NCI-H446 treated with DMSO at 0.1 percent for 48 hours (cell line): ENCODE data around the gene LATS2.

Source experiments
- DNase-seq: peaks from one replicate; lab custom pipeline; 2025; lab: John Stamatoyannopoulos, UW

Gene LATS2

DNA sequence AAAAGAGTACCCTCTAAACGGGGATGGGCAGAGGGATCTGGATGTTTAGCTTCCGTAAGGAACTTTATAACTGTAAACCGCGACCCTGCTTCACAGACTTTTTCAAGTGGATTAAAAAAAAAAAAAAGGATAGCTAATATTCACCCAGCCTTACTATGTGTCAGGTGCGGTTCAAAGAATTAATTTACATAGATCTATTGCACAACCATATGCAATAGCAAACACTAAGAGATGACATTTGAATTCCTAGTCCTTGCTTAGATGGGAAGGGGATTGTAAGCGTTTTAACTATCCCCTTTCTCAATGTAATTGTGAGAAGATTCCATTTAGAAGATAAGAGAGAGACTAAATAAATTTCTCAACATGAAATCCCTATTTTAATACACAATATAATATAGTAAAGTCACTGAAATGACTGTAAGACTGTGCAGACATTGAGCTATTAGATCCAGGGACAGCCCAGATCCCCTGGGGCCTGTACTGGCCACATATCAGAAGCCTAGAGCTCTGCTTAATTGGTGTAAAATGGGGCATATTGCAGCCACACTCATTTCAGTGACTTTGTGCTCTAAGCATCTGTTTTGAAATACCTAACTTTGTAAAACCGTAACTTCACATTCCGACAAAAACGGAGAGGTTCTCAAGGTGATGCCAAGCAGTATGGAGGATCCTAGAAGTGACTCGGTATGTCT is 13.6 kb downstream of the LATS2 start:
- DNase-seq, result peak; percentile 33

DNA sequence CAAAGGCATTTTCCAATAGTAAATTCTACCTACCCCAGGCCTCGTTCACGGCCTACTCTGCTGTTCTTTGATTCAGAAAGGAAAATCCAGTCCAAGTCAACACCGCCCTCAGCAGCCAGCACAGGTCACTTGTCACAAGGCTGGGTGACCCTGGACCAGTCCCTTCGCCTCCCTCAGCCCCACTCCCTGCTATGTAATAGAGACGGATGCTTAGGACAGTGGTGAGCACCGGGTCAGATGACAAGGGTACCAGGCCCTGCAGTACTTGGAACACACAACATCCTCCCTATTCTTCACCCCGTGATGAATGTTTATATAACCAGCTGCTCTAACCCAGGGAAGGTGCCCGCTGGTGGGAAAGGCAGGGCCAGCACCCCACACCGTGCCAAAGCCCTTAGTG is 14.3 kb downstream of the LATS2 start:
- no peak for DNase-seq

DNA sequence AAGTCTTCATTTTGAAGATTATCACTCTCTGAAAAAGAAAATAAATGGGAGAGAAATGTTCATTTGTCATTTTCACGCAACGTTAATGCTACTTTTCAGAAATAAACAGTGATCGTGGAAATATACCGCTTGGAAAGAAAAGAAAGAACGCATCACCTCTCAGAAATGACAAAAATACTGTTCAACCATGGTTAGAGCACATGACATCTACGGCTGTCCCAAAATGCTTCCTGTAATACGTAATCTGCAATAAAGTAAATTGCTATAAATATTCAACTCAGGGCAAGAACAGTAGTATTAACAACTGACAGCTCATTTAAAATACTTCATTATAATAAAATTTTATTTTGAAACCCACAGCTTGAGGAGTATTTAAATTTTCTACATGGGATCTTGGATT is 15.2 kb downstream of the LATS2 start:
- DNase-seq, result no peak

DNA sequence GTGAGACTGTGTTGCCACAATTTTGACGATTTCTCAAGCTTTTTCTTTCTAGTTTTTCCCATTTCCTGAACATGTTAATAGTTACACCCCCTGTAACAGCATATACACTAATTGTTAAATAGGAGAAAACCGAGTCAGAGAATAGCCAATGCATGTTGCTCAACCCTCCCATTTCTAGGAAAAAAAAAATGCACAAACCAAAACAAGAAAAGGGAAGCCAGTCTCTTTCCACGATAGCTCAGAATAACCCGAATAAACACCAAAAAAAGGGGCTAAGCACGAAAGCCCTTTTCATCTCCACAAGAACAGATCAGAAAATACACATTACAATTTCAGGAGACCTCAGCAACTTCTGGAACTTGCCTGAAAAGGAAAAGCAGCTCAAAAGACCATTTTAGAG is 16.3 kb downstream of the LATS2 start:
- DNase-seq, result no peak

DNA sequence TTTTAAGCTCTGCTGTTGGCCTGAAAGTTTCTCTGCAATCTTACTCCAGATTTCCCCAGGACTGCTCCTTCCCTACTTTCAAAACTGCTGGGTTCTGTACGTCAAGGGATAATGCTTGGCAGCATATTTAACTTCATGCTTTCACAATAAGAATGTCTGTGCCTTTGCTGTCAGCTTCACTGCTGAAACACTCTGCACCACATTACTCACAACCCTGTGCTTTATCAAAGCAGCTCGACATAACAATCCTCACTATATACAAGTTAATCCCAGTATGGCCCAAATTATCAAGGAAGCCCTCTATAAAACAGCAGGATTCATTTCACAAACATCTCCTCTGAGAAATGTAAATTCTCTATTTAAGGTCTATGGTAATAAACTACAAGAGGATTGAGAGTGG is 17.5 kb downstream of the LATS2 start:
- no peak for DNase-seq

DNA sequence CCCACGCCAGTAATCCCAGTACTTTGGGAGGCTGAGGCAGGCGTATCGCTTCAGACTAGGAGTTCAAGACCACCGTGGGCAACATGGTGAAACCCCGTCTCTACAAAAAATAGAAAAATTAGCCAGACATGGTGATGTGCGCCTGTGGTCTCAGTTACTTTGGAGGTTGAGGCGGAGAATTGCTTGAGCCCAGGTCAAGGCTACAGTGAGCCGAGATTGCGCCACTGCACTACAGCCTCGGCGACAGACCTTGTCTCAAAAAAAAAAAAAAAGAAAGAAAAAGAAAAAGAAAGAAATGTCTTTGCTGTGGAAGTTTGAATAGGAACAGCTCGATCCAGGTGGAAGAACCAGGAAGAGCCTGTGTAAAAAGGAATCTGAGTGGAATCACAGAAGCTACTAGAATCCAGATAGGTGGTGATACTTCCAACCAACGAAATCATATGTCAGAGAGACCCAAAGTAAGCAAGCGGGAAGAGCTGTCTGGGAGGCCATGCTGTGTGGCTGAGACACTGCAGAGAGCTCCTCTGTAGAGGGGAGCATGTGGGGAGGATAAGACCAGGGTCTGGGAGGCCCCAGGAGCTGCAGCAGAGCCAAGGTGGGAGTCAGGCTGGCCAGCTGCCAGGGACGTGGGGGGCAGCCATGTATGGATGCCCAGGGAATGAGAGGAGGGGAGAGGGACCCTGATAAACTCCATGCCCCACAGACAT is 21.1 kb downstream of the LATS2 start:
- DNase-seq, result no peak

DNA sequence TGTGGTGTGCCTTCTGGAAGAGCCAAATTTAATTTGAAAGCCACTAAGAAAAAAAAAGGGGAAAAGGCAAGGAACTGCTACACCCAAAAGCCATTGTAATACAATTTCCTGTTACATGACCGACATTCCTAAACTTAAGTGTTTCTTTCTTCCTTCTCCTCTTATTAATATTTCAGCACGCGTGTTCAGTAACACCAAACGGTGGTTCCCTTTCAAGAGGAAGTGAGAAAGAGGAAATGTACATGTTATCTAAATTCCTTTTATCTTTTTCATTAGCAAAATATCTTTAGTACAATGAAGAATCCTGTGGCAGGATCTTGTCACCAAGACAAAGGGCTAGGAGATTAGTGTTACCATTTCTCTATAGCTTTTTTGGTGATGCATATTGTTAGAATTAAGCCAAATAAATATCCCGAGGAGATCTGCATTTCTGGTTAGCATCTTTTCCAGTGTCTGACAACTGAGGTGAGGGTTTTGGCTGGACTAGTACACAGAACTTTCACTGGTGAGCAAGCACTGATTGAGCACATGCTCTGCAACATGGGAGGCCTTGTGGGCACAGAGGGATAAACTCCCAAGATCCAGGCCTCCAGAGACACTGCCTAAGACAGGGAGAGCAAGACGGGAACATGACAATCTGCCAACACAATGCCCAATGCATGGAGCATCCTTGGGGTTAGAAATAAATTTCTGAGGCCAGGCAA is 22.1 kb downstream of the LATS2 start:
- no peak for DNase-seq

DNA sequence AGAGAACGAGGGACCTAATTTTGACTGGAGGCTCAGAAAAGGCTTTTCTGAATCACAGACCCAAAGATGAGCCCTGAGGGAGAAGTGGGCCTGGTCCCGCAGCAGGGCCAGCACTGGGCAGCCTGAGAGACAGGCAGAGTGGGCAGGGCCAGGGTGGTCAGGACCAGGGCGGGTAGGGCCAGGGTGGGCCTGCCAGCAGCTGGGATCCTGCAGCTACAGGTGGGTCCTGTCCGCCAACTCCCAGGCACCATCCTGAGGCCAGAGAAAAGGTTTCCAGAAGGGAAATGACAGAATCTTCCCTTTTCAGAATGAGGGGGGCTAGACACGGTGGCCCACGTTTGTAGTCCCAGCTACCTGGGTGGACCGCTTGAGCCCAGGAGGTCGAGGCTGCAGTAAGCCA is 23.7 kb downstream of the LATS2 start:
- no peak for DNase-seq

DNA sequence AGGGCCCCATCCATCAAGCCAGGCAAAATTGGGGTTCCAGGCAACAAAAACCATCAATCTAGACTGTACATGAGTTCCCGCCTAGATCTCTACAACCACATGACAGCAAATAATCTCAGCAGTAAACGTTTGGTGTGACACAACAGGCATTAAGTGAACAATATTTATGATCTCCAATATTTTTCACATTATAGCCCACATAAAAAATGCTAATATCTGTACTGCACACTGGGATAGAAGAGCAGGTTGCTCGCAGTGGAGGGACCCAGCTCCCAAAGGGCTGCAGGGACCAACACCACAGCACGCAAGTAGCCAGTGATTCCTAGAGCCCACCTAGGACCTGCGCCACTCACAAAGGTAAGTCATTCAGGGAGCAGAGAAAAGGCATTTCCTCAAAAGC is 25.9 kb downstream of the LATS2 start:
- no peak for DNase-seq

DNA sequence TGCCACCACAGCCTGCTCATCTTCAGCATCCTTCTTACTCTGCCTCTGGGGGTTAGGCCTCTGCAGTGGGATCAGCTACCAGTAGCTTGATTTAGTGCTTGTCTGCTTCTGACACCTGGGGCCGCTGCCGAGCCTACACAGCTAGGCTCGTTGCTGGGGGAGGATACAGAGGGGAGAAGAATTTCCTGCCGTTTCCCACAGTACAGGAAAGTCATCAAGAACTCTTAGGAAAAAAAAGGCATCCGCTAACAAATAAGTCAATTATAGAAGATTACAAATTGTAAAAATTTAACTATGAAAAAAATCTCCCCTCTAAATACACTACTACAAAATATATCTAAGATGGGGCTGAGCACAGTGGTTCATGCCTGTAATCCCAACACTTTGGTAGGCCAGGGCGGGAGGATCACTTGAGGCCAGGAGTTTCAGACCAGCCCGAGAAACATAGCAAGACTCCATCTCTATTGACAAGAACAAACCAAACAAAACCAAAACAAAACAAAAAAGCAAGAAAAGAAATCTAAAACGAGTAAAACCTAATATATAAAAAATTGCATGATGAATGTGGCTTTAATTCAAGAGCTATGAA is 26.7 kb downstream of the LATS2 start:
- no peak for DNase-seq

DNA sequence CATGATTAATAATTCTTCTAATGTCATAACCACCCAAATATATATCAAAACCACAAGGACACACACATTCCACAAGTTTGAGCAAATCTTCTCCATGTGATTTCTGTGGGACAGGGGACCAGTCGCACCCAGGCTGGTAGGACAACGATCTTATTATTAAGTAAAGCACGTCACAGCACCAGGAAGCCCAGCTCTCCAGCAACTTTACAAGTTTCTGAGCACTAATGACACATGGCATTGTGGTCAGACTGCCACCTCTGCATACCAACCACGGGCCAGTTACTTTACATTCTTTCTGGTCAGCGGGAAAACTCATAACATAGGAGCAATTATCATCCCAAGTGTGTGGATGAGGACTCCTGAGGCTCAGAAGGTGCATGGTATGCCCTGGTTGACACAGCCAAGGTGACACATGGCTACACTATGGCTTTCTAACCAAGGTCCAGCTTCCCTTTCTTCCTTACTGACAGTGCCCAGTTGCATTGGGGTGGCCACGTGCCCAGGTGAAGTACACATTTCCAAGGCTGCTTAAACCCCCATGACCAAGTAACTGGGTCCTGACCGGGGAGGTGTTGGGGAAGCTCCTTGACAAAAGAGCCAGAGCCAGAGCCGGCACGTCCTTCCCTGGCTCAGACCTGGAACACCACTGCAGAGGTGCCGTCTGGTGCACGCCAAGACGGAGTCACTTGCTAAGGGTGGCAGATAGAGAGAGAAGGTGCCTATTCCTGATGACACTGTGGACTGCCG is 27.4 kb downstream of the LATS2 start:
- DNase-seq, result no peak

DNA sequence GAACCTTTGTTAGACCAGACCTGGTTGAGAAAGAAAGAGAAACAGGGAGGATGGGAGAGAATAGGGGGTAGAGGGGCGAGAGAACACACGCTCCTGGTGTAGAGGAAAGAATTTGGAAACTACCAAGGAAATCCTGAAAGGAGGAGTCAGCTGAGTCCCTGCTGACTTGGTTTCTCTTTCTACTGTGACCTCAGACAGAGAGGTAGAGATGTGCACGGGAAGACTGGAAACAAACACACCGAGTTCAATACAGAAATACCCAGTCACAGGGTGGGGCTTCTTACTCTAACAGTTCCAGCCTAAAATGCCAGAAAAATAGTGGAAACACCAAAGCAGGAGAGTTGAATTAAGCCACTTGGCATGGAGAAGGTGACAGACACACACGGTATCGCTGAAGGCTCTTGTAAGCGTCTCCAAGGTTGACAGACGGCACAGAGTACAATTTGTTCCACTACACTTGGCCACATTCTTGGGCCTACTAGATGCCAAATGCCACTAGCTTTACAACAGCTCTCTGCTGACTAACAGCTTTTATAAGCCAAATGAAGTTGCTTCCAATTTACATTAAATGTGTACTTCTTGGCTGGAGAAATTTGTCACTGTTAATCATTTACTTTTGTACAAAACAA is 28.1 kb downstream of the LATS2 start:
- peak; percentile 96 for DNase-seq

DNA sequence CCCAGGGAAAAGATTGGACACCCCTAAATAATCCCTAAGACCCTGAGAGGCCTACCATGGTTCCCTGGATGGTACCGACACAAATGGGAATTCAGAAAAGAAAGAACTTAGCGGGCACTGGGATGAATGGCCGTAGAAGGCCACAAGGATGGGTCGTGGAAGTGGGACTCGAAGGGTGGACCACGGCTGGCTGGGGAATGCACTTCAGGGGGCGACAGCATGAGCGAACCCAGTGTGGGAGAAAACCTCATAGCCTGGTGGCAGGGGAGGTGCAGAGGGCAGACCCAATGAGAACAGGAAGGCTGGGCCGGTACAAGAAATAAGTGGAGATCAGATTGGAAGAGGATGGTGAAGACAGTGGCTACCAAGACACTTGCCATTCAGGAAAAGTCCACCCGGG is 28.7 kb downstream of the LATS2 start:
- DNase-seq, result no peak

DNA sequence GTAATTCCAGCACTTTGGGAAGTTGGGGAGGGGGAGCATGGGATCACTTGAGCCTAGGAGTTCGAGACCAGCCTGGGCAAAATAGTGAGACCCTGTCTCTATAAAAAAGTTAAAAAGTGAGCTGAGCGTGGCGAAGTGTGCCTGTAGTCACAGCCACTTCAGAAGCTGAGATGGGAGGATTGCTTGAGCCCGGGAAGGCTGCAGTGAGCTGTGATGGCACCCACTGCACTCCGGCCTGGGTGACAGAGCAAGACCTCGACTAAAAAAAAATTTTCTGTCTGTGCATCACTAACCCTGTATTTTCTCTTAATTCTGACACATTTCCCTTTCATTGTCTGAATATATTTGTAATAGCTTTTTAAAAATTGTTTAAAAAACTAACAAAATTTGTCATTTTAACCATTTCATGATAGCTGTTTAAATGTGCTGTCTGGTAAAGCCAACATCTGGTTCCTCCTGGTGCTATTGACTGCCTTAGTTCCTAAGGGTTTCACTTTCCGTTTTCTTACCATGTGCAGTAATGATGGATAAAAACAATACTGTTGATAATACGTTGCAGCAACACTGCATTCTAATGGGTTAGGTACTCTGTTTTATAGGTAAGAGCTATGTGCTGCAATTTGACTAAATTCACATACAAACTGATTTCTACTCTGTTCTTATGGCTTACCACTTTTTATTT is 29.7 kb downstream of the LATS2 start:
- DNase-seq, result no peak

DNA sequence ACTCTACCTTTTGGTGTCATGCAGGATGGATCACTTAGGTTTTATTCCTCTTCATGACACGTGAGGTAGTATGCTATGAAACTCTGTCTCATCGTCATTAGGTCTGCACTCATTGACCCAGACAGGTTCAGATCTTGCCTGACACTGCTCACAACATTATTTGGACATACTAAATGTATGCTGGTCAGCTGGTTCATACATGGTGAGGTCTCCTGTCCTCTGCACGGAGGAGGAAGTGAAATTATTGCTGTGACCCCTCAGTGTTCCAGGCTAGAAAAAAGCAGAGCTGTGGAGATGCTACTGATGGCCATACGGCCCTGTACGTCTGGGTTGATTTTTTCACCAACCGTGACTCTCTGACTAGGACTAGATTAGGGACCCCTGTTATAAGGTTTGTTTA is 35.8 kb downstream of the LATS2 start:
- no peak for DNase-seq

DNA sequence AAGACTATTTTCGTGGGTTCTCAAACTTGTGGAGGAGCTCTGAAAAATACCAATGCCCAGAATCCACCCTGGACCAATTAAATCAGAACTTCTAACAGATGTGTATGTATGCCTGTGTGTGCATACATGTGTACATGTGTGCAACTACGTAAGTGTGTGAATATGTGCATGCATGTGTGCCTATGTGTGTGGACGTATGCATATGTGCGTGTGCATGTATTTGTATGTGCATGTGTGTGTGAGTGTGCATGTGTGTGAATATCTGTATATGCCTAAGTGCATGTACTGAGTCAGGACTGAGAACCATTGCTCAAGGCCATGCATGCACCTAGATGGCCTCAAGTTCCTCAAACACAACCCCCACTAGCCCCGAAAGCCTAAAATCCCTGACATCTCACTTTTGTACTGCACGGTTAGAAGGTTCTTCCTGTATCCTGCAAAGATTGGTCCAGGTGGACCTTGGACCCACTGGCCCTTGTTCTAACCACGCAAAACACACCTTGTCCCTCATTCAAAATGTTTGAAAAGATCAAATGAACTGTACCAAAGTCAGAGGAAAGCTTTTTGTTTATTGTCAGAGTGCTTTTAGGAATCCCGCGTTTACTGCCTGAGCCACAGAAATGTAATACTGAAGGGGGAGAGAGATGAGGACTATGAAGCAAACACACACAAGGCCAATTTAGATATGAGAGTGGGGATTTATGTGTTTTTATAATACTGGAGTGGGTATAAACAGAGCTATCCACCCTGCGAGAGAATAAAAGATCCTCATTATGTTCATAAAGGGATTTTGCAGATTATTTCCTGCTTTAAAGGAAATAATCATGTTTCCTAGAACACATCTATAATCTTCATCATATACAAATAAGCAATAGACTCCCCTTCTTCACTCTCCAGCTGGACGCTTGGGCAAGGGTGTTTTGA is 39.1 kb downstream of the LATS2 start:
- DNase-seq, result no peak

DNA sequence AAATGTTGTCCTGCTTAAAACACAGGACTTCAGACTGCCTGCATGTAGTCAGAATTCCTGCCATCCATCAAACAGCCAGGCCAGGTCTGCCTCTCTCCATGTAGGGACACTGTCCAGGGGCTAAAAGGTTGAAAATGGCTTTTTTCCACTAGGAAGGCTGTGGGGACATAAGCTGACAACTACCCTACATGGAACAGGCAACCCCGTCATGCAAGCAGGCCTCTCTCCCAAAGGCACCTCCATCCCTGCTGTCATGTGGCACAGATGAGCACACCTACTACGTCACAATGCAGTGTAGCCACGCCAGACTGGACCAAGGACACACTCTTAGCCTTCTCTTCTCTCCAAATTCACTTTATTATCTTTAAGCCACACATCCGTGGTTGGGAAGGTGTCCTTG is 40.8 kb downstream of the LATS2 start:
- DNase-seq, result no peak

DNA sequence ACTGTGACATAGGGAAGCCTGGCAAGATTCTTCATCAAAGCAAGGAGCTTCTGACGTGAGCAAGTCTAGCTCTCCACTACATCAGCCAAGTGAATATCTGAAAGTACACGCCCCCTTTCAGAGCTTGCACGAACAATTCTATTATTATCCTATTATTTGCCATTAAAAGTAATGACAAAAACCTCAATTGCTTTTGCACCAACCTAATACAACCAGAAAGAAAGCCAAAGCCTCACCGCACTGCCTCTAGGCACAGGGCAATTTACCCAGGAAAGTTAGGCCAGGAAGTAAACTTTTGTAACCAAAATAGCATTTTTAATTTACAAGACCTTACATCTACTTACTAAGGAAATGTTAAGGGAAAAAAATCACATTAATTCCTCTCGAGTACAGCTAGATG is 41.2 kb downstream of the LATS2 start:
- DNase-seq, result no peak

DNA sequence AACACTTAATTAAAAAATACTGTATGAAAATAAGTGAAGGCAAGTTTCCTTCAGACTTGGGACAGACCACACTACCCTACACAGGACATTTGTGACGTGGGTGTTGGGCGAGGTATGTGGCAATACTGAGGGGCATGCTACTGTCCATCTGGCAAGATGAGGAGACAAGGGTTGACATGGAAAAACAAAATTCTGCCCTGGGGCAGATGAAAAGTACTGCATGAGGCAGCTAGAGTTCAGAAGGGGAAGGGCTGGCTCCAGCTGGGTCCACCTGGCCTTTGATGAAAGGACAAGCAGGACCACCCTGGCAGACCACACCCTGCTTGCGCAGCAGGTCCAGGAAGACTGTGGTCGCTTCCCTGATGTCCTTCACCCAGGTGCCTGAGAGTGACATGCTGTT is 43.2 kb downstream of the LATS2 start:
- no peak for DNase-seq

DNA sequence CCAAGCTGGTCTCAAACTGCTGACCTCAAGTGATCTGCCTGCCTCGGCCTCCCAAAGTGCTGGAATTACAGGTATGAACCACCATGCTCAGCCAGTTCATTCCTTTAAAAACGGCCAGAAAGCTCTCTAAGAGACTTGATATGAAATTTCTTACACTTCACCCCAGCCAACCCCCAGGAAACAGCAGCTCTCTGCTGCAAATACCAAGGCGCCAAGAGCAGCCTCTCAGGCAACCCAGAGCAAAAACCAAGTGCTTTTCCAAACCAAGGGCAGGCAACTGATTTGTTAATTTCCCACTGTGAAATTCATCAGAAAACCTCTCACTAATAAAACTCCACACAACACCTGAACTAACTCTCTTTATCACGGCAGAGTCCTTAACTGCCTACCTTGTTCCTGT is 44.9 kb downstream of the LATS2 start:
- no peak for DNase-seq
